Measurements from ENCODE around the gene GON4L.
"Not testable (repeated sequence)": the region's sequence is repeated elsewhere in the genome, so short reads cannot be mapped to it uniquely, and the experiment has no call there.

GON4L gene

DNA sequence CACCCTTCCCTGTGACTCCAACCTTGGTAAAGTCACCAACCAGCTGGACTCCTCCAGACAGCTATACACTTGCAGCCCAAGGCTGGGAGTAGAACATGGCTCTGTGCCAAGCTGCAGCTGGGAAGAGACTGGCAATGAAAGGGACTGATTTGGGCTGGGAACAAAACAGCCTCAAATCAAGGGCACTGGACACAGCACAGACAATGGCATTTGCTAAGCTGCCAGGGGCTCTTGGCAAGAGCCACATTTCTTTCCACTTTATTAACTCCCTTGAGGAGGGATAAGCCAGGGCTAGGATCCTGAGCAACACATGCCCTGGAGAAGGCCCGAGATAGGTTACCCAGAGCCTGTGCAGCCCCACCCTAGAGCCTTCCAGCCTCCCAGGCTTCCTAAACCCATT lies 14.4 kb upstream of the GON4L start:
- no peak for DNase-seq (ENCODE audit: low read depth)

DNA sequence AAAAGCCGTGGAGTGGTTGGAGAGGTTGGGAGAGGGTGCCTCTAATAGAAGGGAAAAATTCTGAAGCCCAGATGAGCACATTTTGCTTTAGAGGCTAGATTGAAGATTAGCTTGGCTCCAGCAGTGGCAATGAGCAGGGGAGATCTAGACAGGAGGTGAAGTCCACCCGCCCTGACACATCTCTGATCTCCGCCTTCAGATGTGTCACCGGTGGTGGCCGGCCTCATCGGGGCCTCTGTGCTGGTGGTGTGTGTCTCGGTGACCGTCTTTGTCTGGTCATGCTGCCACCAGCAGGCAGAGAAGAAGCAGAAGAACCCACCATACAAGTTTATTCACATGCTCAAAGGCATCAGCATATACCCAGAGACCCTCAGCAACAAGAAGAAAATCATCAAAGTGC lies 10.8 kb upstream of the GON4L start:
- DNase-seq (ENCODE audit: low read depth) = no peak

DNA sequence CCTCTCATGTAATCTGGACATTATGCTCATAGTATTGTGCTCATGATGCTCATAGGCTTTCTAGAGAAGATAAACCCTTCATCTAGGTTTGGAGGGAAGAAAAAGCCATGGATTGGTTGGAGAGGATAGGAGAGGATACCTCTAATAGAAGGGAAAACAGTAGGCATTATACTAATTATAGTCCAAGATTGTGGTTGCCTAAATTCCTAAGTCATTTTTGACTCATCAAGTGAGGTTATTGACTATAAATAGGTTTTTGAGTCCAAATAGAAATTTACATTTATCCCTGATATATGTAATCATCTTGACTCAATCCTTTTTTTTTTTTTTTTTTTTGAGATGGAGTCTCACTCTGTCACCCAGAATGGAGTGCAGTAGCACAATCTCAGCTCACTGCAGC lies 7.4 kb upstream of the GON4L start:
- no peak for DNase-seq (ENCODE audit: low read depth)

DNA sequence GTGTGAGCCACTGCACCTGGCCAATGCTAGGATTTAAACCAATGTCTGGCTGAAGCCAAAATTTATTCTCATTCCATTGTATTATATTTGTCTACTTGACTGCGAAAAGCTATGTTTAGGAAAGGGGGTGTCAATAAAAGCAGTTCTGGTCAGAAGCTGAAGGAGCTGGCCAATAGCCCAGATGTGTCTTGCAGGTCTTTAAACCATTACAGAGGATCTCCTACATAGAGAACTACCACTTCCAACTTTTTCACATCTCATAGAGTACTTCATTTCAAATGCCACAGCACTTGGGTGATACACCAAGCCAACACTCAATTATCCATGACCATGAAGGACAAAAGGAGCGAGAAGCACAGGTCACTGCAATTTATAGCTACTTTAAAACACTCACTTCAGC lies 4.9 kb upstream of the GON4L start:
- DNase-seq (ENCODE audit: low read depth) = no peak

DNA sequence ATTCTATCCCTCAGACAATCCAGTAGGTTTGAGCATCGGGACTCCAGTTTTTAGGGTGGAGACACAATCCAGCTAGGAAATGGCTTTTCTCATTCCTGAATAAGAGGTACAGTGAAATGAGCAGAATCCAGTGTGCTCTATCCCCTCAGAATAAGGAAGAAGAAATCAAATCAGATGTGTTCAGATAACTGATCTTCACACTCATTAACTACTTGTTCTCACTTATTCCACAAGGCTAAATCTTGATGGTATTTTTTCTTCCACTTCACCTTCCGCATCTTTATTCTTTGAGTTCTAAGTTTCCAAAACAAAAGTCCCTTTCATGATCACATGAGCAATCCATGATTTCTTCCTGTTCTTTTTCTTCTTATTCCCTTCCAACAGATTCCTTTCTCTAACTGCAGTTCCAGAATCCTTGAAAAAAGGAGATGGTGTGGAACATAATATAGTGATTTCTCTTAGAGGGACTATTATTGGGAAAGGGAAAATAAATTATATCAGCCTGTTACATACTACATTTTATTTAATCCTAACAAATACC lies 4.0 kb upstream of the GON4L start:
- DNase-seq (ENCODE audit: low read depth) = no peak

DNA sequence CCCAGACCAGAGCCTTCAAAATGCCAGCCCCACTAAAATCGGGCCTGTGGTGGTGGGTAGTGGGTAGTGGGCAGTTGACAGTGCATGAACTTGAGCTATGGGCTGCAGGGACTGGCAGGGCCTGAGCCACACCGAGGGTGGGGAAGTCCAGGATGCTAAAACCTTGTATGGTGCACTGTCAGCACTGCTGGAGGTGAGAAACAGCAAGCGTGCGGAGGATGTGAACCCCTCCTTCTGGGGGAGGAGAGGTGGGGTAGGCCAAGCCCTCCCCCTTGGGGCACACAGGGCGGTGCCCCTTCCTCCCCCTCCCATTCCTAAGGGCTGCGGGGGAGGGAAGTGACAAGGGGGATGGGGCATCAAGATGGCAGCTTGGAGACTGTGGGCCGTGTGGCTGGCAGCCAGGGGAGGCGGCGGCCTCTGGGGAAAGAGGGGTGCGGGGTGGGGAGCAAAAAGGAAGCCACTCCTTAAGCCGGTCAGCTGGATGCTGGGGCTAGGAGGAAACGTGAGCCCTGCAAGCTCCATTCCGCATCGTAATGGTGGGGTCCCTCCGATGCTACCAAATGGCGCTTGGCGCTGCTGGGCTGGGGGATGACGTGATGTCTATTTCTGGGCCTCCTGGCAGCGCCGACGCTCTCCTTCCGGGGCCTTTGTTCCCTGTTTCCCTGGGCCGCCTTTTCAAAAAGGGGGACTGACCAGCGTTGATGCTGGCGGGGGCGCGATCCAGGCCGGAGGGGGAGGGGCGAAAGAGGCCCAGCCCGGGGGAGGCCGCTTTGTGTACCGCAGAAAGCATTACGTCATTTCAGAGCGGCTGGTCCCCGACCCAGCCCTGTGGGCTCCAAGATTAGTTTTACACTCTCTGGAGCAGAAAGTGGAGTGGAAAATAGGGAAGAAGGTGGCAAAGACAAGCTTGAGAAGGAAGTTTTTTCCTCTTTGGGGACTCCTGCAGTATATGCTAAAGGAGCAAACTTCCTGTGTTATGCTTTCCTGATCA lies 3.2 kb upstream of the GON4L start:
- DNase-seq (ENCODE audit: low read depth) = peak; percentile 47

DNA sequence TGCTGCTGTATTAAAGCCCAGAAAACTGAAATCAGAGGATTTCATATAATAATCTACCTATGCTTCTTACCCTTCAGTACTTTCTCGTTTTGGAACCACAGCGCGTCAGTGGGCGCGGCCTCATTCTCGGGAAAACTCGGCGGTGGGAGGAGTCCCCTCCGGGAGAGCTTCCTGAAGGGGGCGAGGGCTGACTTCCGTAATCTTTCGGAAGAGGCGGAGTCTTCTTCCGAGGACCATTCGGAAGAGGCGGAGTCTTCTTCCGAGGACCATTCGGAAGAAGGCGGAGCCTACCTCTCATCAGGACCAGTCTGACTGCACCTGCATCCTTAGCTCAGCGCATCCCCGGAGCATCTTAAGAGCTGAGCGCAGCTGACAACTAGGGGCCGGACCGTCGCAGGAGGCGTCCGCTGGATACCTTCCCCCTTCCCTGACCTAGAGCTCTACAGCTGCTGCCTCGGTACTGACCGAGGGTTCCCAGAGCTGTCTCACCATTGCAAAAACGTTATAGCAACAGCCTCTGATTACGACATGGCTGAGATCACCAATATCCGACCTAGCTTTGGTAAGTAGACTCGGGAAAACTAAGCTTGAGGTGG lies 2.3 kb upstream of the GON4L start, which contains the start of gene SYT11:
Gene SYT11, plus strand, starts transcription at position 334 of the 596 bp plus-strand sequence. Its CDS starts 195 bp downstream, at position 529.
- peak; percentile 85 for DNase-seq (ENCODE audit: low read depth)

DNA sequence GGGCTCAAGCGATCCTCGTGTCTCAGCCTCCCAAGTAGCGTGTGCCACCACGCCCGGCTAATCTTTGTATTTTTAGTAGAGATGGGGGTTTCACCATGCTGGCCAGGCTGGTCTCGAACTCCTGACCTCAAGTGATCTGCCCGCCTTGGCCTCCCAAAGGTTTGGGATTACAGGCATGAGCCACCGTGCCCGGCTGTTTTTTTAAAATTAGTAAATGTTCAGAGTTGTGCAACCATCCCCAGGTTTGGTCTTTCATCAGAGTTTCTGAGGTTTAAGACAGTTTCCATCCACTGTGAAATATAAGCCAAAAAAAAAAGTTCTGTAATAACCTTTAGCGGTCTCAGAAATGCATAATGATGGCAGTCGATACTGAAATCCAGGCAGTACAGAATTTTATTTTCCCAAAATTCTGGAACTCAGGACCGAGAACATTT lies 1.8 kb upstream of the GON4L start:
- no peak for DNase-seq (ENCODE audit: low read depth)

DNA sequence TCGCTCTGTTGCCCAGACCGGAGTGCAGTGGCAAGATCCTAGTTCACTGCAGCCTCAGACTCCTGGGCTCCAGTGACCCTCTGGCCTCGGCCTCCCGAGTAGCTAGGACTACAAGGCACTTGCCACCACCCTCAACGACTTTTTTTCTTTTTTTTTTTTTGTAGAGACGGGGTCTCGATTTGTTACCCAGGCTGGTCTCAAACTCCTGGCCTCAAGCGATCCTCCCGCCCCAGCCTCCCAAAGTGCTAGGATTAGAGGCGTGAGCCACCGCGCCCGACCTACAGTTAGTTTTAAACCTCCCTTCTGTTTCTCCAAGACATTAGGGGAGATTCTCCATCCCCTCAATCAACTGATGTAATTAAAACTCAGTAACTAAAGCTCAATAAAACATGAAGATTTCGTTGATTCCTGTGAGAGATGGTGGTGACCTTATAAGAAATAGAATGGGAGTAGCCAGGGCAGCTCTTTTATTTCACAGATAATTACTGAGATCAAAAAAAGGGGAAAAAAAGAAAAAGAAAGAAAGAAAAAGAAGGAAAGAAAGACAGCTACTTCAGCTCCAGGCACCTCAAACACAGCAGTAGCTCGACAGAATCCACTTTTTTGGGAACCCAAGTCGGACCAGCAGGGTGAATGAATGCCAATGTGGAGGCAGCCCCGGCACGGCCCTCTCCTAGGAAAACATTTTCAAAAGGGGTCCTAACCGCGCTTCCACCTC lies 598 bp downstream of the GON4L start:
- DNase-seq (ENCODE audit: low read depth) = no peak

DNA sequence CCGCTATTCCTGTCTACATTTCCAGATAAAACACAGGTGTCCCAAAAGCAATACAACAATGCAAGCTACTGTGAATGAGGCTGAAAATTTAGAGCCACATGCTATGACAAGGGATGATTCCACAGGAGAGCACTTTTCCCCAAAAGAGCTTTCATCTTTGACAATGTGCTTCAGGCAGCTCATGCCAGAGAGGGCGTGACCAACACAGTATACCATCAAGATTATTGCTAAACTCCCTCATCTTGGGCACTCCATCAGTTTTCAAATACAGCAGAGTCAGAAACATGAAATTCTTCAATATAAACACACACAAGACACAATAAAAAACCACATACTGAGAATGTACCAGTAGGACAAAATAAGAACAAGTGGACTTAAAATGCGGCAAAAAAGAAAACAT lies 6.7 kb downstream of the GON4L start:
- DNase-seq (ENCODE audit: low read depth) = no peak

DNA sequence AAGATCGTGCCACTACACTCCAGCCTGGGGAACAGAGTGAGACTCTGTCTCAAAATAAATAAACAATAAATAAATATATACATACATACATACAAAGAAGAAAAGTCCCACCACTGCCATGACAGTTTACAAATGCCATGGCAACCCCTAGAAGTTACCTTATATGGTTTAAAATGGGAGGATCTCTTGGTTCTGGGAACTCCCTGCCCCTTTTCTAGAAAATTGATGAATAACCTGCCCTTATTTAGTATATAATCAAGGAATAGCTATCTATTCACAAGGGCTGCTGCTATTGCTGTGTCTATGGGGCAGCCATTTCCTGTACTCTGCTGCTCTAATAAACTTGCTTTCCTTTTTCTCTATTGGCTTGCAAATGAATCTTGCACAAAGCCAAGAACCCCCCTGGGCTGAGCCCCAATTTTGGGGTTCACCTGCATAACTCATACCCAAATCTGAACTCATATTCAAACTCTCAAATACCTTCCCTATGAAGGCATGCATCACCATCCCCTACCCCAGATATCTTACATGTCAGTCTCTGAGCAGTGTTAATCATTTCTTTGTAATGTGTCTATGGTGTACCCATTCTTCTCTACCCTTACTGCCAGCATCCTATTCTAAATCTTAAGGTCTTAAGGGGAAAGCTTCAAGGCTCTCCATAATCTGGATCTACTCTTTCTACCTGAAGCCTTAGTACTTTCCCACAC lies 9.0 kb downstream of the GON4L start:
- no peak for DNase-seq (ENCODE audit: low read depth)

DNA sequence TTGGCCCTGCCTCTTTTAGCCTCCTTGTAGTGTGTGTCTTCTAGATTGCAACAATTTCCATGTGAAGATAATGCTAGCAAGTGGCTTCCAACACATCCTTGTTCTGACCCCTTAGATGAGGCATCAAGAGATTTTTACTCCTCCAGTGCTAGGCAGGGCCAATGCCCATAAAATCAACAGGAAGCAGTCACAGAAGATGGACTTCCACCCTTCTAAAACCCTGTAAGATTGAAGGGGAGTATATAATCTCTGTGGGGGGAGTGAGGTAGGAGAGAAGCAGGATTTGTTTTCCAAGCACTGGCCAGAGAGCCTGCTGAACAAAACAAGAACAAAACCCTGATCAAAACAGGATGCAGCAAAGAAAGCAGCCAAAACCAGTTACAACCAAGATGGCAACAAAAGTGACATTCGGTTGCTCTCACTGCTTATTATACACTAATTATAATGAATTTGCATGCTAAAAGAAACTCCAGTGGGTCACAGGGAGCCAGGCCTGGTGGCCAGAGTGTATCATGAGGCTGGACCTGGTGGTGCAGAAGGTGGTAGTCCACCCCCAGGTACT lies 12.1 kb downstream of the GON4L start:
- no peak for DNase-seq (ENCODE audit: low read depth)

DNA sequence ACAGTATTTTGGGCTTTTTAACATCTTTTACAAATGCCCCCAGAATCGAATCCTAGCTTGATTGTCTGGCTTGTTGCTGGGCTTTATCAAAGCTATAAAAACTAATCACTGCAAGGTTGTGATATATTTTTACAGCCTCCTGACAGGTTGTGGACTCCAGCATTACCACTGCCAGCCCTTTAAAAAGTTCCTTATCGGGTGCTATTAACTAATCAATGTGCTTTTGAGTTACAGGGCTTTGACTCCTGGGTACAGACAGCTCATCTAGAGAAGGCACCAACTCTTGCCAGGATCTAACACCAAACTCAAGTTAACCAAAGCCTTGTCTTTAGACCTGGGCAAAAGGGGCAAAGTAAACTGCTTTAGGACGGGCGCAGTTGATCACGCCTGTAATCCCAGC lies 16.6 kb downstream of the GON4L start:
- no peak for DNase-seq (ENCODE audit: low read depth)

DNA sequence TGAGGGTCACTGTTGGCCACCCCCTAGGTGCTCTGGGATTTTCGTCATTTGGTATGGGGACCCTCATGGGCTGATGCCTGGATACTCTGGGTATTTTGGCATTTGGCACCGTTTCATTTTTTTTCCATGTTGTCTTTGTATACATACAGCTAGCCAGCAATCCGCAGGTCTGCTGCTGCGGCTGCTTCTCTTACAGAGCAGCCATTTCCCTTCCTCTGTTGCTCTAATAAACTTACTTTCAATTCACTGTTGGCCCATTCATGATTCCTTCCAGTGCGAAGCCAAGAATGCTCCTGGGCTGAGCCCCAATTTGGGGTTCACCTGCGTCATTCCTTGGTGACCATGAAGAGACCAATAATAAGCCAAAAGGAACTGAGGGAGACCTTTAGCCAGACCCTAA lies 21.5 kb downstream of the GON4L start:
- DNase-seq (ENCODE audit: low read depth) = no peak

DNA sequence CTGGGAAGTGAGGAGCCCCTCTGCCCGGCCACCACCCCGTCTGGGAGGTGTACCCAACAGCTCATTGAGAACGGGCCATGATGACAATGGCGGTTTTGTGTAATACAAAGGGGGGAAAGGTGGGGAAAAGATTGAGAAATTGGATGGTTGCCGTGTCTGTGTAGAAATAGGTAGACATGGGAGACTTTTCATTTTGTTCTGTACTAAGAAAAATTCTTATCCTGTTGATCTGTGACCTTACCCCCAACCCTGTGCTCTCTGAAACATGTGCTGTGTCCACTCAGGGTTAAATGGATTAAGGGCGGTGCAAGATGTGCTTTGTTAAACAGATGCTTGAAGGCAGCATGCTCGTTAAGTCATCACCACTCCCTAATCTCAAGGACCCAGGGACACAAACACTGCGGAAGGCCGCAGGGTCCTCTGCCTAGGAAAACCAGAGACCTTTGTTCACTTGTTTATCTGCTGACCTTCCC lies 22.1 kb downstream of the GON4L start:
- DNase-seq (ENCODE audit: low read depth) = not testable (repeated sequence)

DNA sequence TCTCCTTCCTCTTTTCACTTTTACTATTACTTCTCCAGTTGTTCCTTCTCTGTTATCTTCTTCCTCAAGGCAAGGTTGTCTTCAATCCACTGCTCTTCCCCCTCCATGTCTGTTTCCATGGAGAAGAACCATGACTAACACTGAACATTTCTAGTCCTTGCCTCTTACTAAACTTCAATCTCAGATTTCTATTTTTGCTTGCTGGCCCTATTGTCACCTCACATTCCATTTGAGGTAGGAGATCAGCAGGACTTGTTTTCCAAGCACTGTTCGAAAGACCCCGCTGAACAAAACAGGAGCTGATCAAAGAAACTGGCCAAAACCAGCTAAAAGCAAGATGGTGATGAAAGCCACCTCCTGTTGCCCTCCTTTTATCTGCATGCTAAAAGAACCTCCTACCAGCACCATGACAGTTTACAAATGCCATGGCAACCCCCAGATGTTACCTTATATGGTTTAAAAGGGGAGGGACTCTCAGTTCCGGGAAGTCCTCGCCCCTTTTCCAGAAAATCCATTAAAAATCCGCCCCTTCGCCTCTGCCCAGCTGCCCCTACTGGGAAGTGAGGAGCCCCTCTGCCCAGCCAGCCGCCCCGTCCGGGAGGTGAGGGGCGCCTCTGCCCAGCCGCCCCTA lies 22.6 kb downstream of the GON4L start:
- no peak for DNase-seq (ENCODE audit: low read depth)

DNA sequence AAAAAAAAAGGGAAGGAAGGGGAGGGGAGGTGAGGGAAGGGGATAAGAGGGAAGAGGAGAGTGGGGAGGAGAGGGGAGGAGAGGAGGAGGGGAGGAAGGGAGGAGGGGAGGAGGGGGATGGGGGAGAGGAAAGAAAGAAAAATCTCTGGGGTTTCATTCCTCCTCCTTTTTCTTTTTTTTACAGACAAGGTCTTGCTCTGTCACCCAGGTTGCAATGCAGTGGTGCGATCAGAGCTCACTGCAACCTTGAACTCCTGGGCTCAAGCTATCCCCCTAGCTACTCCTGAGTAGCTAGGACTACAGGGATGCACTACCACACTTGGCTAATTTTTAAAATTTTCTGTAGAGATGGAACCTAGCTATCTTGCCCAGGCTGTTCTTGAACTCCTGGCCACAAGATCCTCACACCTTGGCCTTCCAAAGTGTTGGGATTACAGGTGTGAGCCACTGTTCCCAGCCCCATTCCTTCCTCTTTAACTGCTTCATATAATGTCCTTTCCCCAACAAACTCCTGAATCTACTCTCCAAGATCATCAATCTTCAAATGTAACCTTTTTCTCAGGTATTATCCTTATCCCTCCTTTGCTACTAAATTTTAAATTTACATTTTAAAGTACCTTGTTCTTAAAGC lies 23.2 kb downstream of the GON4L start:
- DNase-seq (ENCODE audit: low read depth) = no peak

DNA sequence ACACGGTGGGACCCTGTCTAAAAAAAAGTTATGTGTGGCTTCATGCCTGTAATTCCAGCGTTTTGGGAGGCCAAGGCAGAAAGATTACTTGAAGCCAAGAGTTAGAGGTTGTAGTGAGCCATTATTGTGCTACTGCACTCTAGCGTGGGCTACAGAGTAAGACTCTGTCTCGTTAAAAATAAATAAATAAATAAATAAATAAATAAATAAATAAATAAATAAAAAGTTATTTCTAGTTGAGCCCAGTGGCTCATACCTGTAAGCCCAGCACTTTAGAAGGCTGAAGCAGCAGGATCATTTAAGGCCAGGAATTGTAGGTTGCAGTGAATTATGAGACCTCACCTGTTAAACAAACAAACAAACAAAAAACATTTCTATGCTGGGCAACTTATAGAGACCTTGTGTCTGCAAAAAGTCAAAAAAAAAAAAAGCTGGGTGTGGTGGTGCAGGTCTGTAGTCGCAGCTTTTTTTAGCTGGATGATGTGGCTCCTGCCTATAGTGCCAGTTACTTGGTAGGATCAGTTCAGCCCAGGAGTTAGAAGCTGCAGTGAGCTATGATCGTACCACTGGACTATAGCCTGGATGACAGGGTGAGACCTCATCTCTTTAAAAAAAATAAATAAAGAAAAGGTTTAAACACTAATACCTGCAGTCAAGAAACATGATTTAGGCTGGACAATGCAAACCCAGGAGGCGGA lies 25.6 kb downstream of the GON4L start:
- DNase-seq (ENCODE audit: low read depth) = no peak

DNA sequence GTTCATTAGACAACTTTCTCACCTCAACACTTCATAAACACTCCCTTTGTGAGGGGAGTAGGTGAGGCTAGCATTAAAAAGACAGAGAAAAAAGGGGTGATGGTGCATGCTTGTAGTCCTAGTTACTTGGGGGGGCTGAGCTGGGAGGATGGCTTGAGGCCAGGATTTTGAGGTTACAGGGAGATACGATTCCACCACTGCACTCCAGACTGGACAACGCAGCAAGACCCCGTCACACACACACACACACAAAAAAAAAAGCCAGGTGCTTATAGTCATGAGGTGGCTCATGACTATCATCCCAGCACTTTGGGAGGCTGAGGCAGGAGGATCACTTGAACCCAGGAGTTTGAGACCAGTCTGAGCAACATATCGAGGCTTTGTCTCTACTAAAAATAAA lies 29.6 kb downstream of the GON4L start:
- DNase-seq (ENCODE audit: low read depth) = no peak

DNA sequence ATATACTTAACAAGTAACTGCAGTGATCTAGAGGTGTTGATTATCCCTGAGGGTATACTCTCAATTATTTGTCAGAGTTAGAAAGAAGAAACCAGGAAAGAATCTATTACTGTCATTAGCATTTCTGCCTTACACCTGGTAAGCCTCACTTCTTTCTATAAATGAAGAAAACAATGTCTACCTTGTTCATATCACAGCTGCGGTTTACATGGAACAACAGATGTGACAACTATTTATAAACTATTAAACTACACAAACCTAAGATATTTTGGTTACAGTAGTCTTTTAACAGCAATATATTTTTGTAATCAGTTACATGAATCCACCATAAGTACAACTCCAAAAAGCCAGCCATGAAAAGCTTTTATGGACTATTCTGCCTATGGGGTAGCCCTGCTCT lies 40.7 kb downstream of the GON4L start:
- no peak for DNase-seq (ENCODE audit: low read depth)

All from activated gamma-delta T cell treated with anti-CD3 and anti-CD28 coated beads, Interleukin-2, amount 50 U/mL, for 16 hours (primary cell).